Astrocyte (in vitro differentiated cells and primary cell): ENCODE results near the gene PAX5. TPM values are rescaled to one million over a fixed set of nuclear protein-coding genes. Genes with fewer than 3 reads are reported as not detected.
"Not testable (repeated sequence)": the region's sequence is repeated elsewhere in the genome, so short reads cannot be mapped to it uniquely, and the experiment has no call there.

Experiments
- DNase-seq: peaks from one replicate; pipeline ENCODE4 v3.0.0-alpha.2; 2010; ENCODE audit warnings: low read depth
- FAIRE-seq: peaks from 2 replicates; lab custom pipeline; 2011; peaks lifted over from hg19 to GRCh38; lab: Jason Lieb, UNC
- H2AFZ ChIP-seq: 2 replicates; pipeline ENCODE4 v1.6.0; 2012; ENCODE audit warnings: low read depth, low read length, inconsistent platforms
- H3K27ac ChIP-seq: 2 replicates; pipeline ENCODE4 v1.5.1; 2011; ENCODE audit warnings: low read depth, low read length, inconsistent platforms
- H3K27me3 ChIP-seq: 2 replicates; pipeline ENCODE4 v1.6.0; 2011; ENCODE audit warnings: low read length, inconsistent platforms; ENCODE audit not compliant: insufficient read depth
- H3K36me3 ChIP-seq: 2 replicates; pipeline ENCODE4 v1.5.1; 2011; ENCODE audit warnings: low read length, inconsistent platforms; ENCODE audit not compliant: insufficient read depth
- H3K4me1 ChIP-seq: 2 replicates; pipeline ENCODE4 v1.5.1; 2011; ENCODE audit warnings: low read length, inconsistent platforms; ENCODE audit not compliant: insufficient read depth
- H3K4me2 ChIP-seq: 2 replicates; pipeline ENCODE4 v1.6.0; 2012; ENCODE audit warnings: low read length, inconsistent platforms
- H3K4me3 ChIP-seq: 2 replicates; pipeline ENCODE4 v1.5.1; 2011; ENCODE audit warnings: low read depth, mild to moderate bottlenecking, low read length, inconsistent platforms; ENCODE audit not compliant: insufficient read depth
- H3K79me2 ChIP-seq: 2 replicates; pipeline ENCODE4 v1.6.0; 2012; ENCODE audit warnings: mild to moderate bottlenecking, low read length, inconsistent platforms; ENCODE audit not compliant: insufficient read depth
- H3K9ac ChIP-seq: 2 replicates; pipeline ENCODE4 v1.6.0; 2012; ENCODE audit warnings: mild to moderate bottlenecking, low read length, inconsistent platforms
- H3K9me3 ChIP-seq: 2 replicates; pipeline ENCODE4 v1.5.1; 2012; ENCODE audit warnings: low read depth, mild to moderate bottlenecking, low read length, inconsistent platforms; ENCODE audit not compliant: insufficient read depth
- H4K20me1 ChIP-seq: 2 replicates; pipeline ENCODE4 v1.6.0; 2012; ENCODE audit warnings: low read length, inconsistent platforms; ENCODE audit not compliant: insufficient read depth
- H3K27ac Mint-ChIP-seq: one replicate; pipeline ENCODE4 v1.8.0; 2021; ENCODE audit warnings: mild to moderate bottlenecking, mixed read lengths; ENCODE audit not compliant: unreplicated experiment
- H3K27me3 Mint-ChIP-seq: one replicate; pipeline ENCODE4 v1.8.0; 2021; ENCODE audit warnings: low read depth, mixed read lengths; ENCODE audit not compliant: unreplicated experiment
- H3K36me3 Mint-ChIP-seq: one replicate; pipeline ENCODE4 v1.8.0; 2021; ENCODE audit warnings: low read depth, mixed read lengths; ENCODE audit not compliant: unreplicated experiment
- H3K4me1 Mint-ChIP-seq: one replicate; pipeline ENCODE4 v1.8.0; 2021; ENCODE audit warnings: low read depth, mixed read lengths; ENCODE audit not compliant: unreplicated experiment
- H3K4me3 Mint-ChIP-seq: one replicate; pipeline ENCODE4 v1.8.0; 2021; ENCODE audit warnings: mild to moderate bottlenecking, moderate library complexity, mixed read lengths; ENCODE audit not compliant: unreplicated experiment
- H3K9me3 Mint-ChIP-seq: one replicate; pipeline ENCODE4 v1.8.0; 2021; ENCODE audit warnings: mild to moderate bottlenecking, mixed read lengths; ENCODE audit not compliant: unreplicated experiment
- CTCF ChIP-seq: IDR thresholded peaks from 2 replicates; pipeline ENCODE4 v1.5.1; 2011; ENCODE audit warnings: low read depth, mild to moderate bottlenecking, inconsistent platforms, low read length, moderate library complexity; ENCODE audit not compliant: insufficient read depth
- EZH2 ChIP-seq: IDR thresholded peaks from 2 replicates; pipeline ENCODE4 v1.6.1; 2012; ENCODE audit warnings: mild to moderate bottlenecking, low read length, inconsistent platforms; ENCODE audit not compliant: insufficient read depth
- total RNA-seq: library from RNA; stranded (reverse); gene quantifications from 2 replicates; pipeline ENCODE4 v1.2.1, GENCODE V29; 2021

Gene PAX5
- total RNA-seq, 1 donor from 2014 or later = not detected

- H3K27me3 Mint-ChIP-seq = peaks cover 88% of the 10 kb centered on the region
- H3K27ac Mint-ChIP-seq = no peak overlapping the region
- Histone ChIP-seq H3K4me3 (no peak overlapping the region), H3K79me2 (no peaks in the 10 kb centered on the region), H3K36me3 (no peaks in the 10 kb centered on the region), H3K4me2 (no peak overlapping the region), H2AFZ (no peak overlapping the region), H3K9ac (no peak overlapping the region), H4K20me1 (no peaks in the 10 kb centered on the region), H3K27me3 (peaks cover 47% of the 10 kb centered on the region), H3K9me3 (no peaks in the 10 kb centered on the region), H3K4me1 (no peaks in the 10 kb centered on the region), H3K27ac (no peak overlapping the region)
- FAIRE-seq (no peak), DNase-seq (no peak)
- H3K4me1 Mint-ChIP-seq = no peaks in the 10 kb centered on the region
- H3K4me3 Mint-ChIP-seq = no peak overlapping the region
- TF ChIP-seq EZH2 (no peak), CTCF (no peak)
- peaks cover 6% of the 10 kb centered on the region for H3K9me3 Mint-ChIP-seq
- H3K36me3 Mint-ChIP-seq = no peaks in the 10 kb centered on the region
These were observed 163.1 kb downstream of the PAX5 start for GRCh38 chr9:36870960-36871359.

GRCh38 chr9:36869605-36870004 lies 164.5 kb downstream of the PAX5 start:
- H3K4me2 ChIP-seq, H4K20me1 ChIP-seq, H3K27ac Mint-ChIP-seq, H3K4me3 ChIP-seq, H3K9me3 ChIP-seq, H3K36me3 ChIP-seq, H3K36me3 Mint-ChIP-seq, H3K9ac ChIP-seq, H3K4me1 ChIP-seq, H3K4me3 Mint-ChIP-seq, H2AFZ ChIP-seq, H3K9me3 Mint-ChIP-seq, H3K79me2 ChIP-seq, H3K4me1 Mint-ChIP-seq, H3K27ac ChIP-seq, DNase-seq, FAIRE-seq: not testable (repeated sequence)
- H3K27me3 Mint-ChIP-seq = peaks cover 85% of the 10 kb centered on the region
- H3K27me3 ChIP-seq = peaks cover 50% of the 10 kb centered on the region

- TF ChIP-seq EZH2 (no peak), CTCF (no peak)
- no peak overlapping the region for H3K4me3 Mint-ChIP-seq
- no peak overlapping the region for H3K27ac ChIP-seq
- H3K27me3 Mint-ChIP-seq = peaks cover 84% of the 10 kb centered on the region
- no peaks in the 10 kb centered on the region for H3K36me3 Mint-ChIP-seq
- no peaks in the 10 kb centered on the region for H4K20me1 ChIP-seq
- DNase-seq (no peak), FAIRE-seq (no peak)
- no peak overlapping the region for H3K27ac Mint-ChIP-seq
- peaks cover 52% of the 10 kb centered on the region for H3K27me3 ChIP-seq
- no peak overlapping the region for H3K4me3 ChIP-seq
- H3K9me3 Mint-ChIP-seq = peaks cover 2% of the 10 kb centered on the region
- no peaks in the 10 kb centered on the region for H3K79me2 ChIP-seq
- no peak overlapping the region for H3K4me2 ChIP-seq
- no peaks in the 10 kb centered on the region for H3K9me3 ChIP-seq
- H3K4me1 Mint-ChIP-seq = no peaks in the 10 kb centered on the region
- no peaks in the 10 kb centered on the region for H3K36me3 ChIP-seq
- no peaks in the 10 kb centered on the region for H3K4me1 ChIP-seq
- H2AFZ ChIP-seq = no peak overlapping the region
- no peak overlapping the region for H3K9ac ChIP-seq
These were observed 165.3 kb downstream of the PAX5 start for GRCh38 chr9:36868586-36869282.
